Osteocyte (in vitro differentiated cells): ENCODE results near the gene ZNF598. TPM values are rescaled to one million over a fixed set of nuclear protein-coding genes. Genes with fewer than 3 reads are reported as not detected.
A peak's percentile ranks its signal among the peaks of the same experiment; 100 is the strongest.

Experiments
- DNase-seq: peaks from one replicate; pipeline ENCODE4 v3.0.0; 2021; ENCODE audit warnings: mixed read lengths; ENCODE audit not compliant: unreplicated experiment; ENCODE audit errors: extremely low spot score
- H3K27ac Mint-ChIP-seq: one replicate; pipeline ENCODE4 v1.8.0; 2021; ENCODE audit warnings: mild to moderate bottlenecking, mixed read lengths; ENCODE audit not compliant: unreplicated experiment
- H3K27me3 Mint-ChIP-seq: one replicate; pipeline ENCODE4 v1.8.0; 2021; ENCODE audit warnings: mixed read lengths; ENCODE audit not compliant: unreplicated experiment
- H3K36me3 Mint-ChIP-seq: one replicate; pipeline ENCODE4 v1.8.0; 2021; ENCODE audit warnings: mixed read lengths; ENCODE audit not compliant: unreplicated experiment
- H3K4me1 Mint-ChIP-seq: one replicate; pipeline ENCODE4 v1.8.0; 2021; ENCODE audit warnings: mixed read lengths; ENCODE audit not compliant: unreplicated experiment
- H3K4me3 Mint-ChIP-seq: one replicate; pipeline ENCODE4 v1.8.0; 2021; ENCODE audit warnings: mild to moderate bottlenecking, moderate library complexity, mixed read lengths; ENCODE audit not compliant: unreplicated experiment
- H3K9me3 Mint-ChIP-seq: one replicate; pipeline ENCODE4 v1.8.0; 2021; ENCODE audit warnings: mixed read lengths; ENCODE audit not compliant: unreplicated experiment
- CTCF ChIP-seq: fragments of 200-600 bp; sonication (generic); IDR thresholded peaks from 2 replicates; pipeline ENCODE4 v1.5.0; 2021; ENCODE audit warnings: antibody characterized with exemption, mild to moderate bottlenecking, moderate library complexity
- long read RNA-seq: library from polyadenylated mRNA; unstranded; transcript quantifications from one replicate; pipeline ENCODE4 v2.0.0, GENCODE V29; 2021
- total RNA-seq: library from RNA; stranded (reverse); gene quantifications from 2 replicates; pipeline ENCODE4 v1.2.1, GENCODE V29; 2021

The ZNF598 gene
- 45.4 and 46.9 TPM in 2 replicates for total RNA-seq
- long read RNA-seq, partial matches to known transcripts, result 1 of 3 reads
- long read RNA-seq, other reads (novel, unspliced or antisense), result 2 of 3 reads

- Mint-ChIP-seq H3K9me3 (no peaks in the 10 kb centered on the region), H3K27me3 (no peaks in the 10 kb centered on the region), H3K4me3 (peak within 1 kb of the TSS; percentile 88), H3K27ac (peak within 1 kb of the TSS; percentile 91), H3K36me3 (no peaks in the 10 kb centered on the region), H3K4me1 (peaks cover 34% of the 10 kb centered on the region)
- peak; percentile 11 for TF ChIP-seq CTCF
- peak; percentile 92 for DNase-seq
These were observed at the start of gene ZNF598 for GRCh38 chr16:2009791-2010510. ZNF598 (minus strand) TSS chr16:2009821.

- H3K27me3 Mint-ChIP-seq, result no peaks in the 10 kb centered on the region
- no peaks in the 10 kb centered on the region for H3K9me3 Mint-ChIP-seq
- H3K36me3 Mint-ChIP-seq, result peaks cover 18% of the 10 kb centered on the region
- H3K4me3 Mint-ChIP-seq, result no peak overlapping the region
- no peak overlapping the region for H3K27ac Mint-ChIP-seq
- TF ChIP-seq CTCF, result no peak
- no peak for DNase-seq
- H3K4me1 Mint-ChIP-seq, result no peaks in the 10 kb centered on the region
These were observed 49.3 kb upstream of the ZNF598 start for GRCh38 chr16:2058872-2059271.

- Mint-ChIP-seq H3K9me3 (no peaks in the 10 kb centered on the region), H3K4me3 (no peak overlapping the region), H3K27me3 (no peaks in the 10 kb centered on the region), H3K36me3 (peaks cover 22% of the 10 kb centered on the region), H3K27ac (no peak overlapping the region), H3K4me1 (no peaks in the 10 kb centered on the region)
- no peak for TF ChIP-seq CTCF
- no peak for DNase-seq
These were observed 48.8 kb upstream of the ZNF598 start for GRCh38 chr16:2058420-2058819.

GRCh38 chr16:2057438-2057837, 47.8 kb upstream of the ZNF598 start:
- TF ChIP-seq CTCF, result no peak
- Mint-ChIP-seq H3K9me3 (no peaks in the 10 kb centered on the region), H3K27me3 (no peaks in the 10 kb centered on the region), H3K4me3 (no peak overlapping the region), H3K4me1 (no peaks in the 10 kb centered on the region), H3K27ac (no peak overlapping the region), H3K36me3 (peaks cover 24% of the 10 kb centered on the region)
- DNase-seq, result no peak

- Mint-ChIP-seq H3K9me3 (no peaks in the 10 kb centered on the region), H3K4me3 (no peak overlapping the region), H3K4me1 (no peaks in the 10 kb centered on the region), H3K27ac (no peak overlapping the region), H3K36me3 (peaks cover 25% of the 10 kb centered on the region), H3K27me3 (no peaks in the 10 kb centered on the region)
- DNase-seq, result no peak
- peak; percentile 31 for TF ChIP-seq CTCF
These were observed 47.2 kb upstream of the ZNF598 start for GRCh38 chr16:2056681-2057407.
